ENCODE data around the gene CTTN. TPM values are rescaled to one million over a fixed set of nuclear protein-coding genes. Genes with fewer than 3 reads are reported as not detected.

Gene CTTN
- total RNA-seq, 1 experiment from 2014 or later = 533 TPM

GRCh38 chr11:70486026-70486415 lies 87.7 kb downstream of the CTTN start:
- Histone ChIP-seq H3K9me3 (ENCODE audit: insufficient read depth, low read depth) (peaks cover 6% of the 10 kb centered on the region; the same call in 1 of the 2 replicates), H2AFZ (no peak overlapping the region), H4K20me1 (ENCODE audit: insufficient read depth) (no peaks in the 10 kb centered on the region), H3K36me3 (ENCODE audit: low read depth) (no peaks in the 10 kb centered on the region), H3K9me2 (ENCODE audit: insufficient read depth) (no peaks in the 10 kb centered on the region), H3F3A (ENCODE audit: insufficient read depth, low read depth) (peaks cover 39% of the 10 kb centered on the region), H3K4me3 (no peak overlapping the region), H3K79me2 (ENCODE audit: low read depth) (no peaks in the 10 kb centered on the region), H3K27ac (no peak overlapping the region), H3K4me2 (no peak overlapping the region), H3K4me1 (replicated peaks; ENCODE audit: insufficient read depth) (peaks cover 38% of the 10 kb centered on the region), H3K27me3 (ENCODE audit: insufficient read depth, low read depth) (no peaks in the 10 kb centered on the region)
- POLR2A ChIA-PET (ENCODE audit: unreplicated experiment) = no interaction called here
- no TSS peak for BruUV-seq (replicated peaks)
- no peak for TF ChIP-seq EZH2 (IDR thresholded peaks at IDR 0.05; ENCODE audit: low read depth)
- TF ChIP-seq, protein P1, sequence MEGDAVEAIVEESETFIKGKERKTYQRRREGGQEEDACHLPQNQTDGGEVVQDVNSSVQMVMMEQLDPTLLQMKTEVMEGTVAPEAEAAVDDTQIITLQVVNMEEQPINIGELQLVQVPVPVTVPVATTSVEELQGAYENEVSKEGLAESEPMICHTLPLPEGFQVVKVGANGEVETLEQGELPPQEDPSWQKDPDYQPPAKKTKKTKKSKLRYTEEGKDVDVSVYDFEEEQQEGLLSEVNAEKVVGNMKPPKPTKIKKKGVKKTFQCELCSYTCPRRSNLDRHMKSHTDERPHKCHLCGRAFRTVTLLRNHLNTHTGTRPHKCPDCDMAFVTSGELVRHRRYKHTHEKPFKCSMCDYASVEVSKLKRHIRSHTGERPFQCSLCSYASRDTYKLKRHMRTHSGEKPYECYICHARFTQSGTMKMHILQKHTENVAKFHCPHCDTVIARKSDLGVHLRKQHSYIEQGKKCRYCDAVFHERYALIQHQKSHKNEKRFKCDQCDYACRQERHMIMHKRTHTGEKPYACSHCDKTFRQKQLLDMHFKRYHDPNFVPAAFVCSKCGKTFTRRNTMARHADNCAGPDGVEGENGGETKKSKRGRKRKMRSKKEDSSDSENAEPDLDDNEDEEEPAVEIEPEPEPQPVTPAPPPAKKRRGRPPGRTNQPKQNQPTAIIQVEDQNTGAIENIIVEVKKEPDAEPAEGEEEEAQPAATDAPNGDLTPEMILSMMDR (conservative IDR thresholded peaks at IDR 0.05) = no peak
- intact Hi-C loops (cut with micrococcal nuclease; ENCODE audit: unreplicated experiment) = loop anchor here (10.0 kb wide), 1 partner anchor 169 kb away; no protein-coding TSS in a partner anchor
- CTCF ChIA-PET = no interaction called here
- DNase-seq = no peak

Other genes starting within 250 kb of the CTTN start
- gene FADD, start 195.2 kb upstream of the CTTN start, total RNA-seq (2021) = 47.8 and 50.5 TPM in 2 replicates
- gene PPFIA1, start 127.8 kb upstream of the CTTN start, total RNA-seq (2021) = 81.1 and 86.8 TPM in 2 replicates

Measured in PC-9 (cell line).